Measurements from ENCODE around the gene PHLDB1.
"Not testable (repeated sequence)": the region's sequence is repeated elsewhere in the genome, so short reads cannot be mapped to it uniquely, and the experiment has no call there.

The PHLDB1 gene
- total RNA-seq: 3.9 to 4.0 reads per million in 2 donors

- peak; percentile 35 for DNase-seq
Measured at GRCh38 chr11:118607401-118608359, at the start of gene PHLDB1. Gene PHLDB1 (plus strand): TSS chr11:118607615. CDS start chr11:118613837, 6,222 bp downstream.

GRCh38 chr11:118560806-118561205 lies 46.6 kb upstream of the PHLDB1 start:
- no peak for DNase-seq

GRCh38 chr11:118565051-118565450 lies 42.4 kb upstream of the PHLDB1 start:
- DNase-seq: no peak

- DNase-seq: no peak
Measured at GRCh38 chr11:118569670-118570069, 37.7 kb upstream of the PHLDB1 start.

GRCh38 chr11:118570787-118571186 lies 36.6 kb upstream of the PHLDB1 start:
- DNase-seq: no peak

GRCh38 chr11:118571701-118572060 lies 35.7 kb upstream of the PHLDB1 start:
- not testable (repeated sequence) for DNase-seq

- DNase-seq: peak; percentile 46
Measured at GRCh38 chr11:118572061-118572980, 35.1 kb upstream of the PHLDB1 start, which contains the start of gene ARCN1. Gene ARCN1 (plus strand): TSS chr11:118572409. CDS start chr11:118572548, 139 bp downstream.

- DNase-seq: no peak
Measured at GRCh38 chr11:118572981-118573550, 34.3 kb upstream of the PHLDB1 start.

- no peak for DNase-seq
Measured at GRCh38 chr11:118574636-118575035, 32.8 kb upstream of the PHLDB1 start.

- DNase-seq: not testable (repeated sequence)
Measured at GRCh38 chr11:118577995-118578394, 29.4 kb upstream of the PHLDB1 start.

GRCh38 chr11:118581057-118581456 lies 26.4 kb upstream of the PHLDB1 start:
- no peak for DNase-seq

GRCh38 chr11:118587952-118588351 lies 19.5 kb upstream of the PHLDB1 start:
- DNase-seq: no peak

GRCh38 chr11:118592616-118593367 lies 14.6 kb upstream of the PHLDB1 start:
- DNase-seq: no peak

- DNase-seq: not testable (repeated sequence)
Measured at GRCh38 chr11:118594984-118595383, 12.4 kb upstream of the PHLDB1 start.

- no peak for DNase-seq
Measured at GRCh38 chr11:118596224-118597146, 10.9 kb upstream of the PHLDB1 start.

GRCh38 chr11:118597556-118597955 lies 9.9 kb upstream of the PHLDB1 start:
- no peak for DNase-seq

GRCh38 chr11:118602331-118602730 lies 5.1 kb upstream of the PHLDB1 start:
- no peak for DNase-seq

GRCh38 chr11:118603709-118604108 lies 3.7 kb upstream of the PHLDB1 start:
- not testable (repeated sequence) for DNase-seq

GRCh38 chr11:118604566-118604965 lies 2.8 kb upstream of the PHLDB1 start:
- no peak for DNase-seq

GRCh38 chr11:118605116-118605867 lies 2.1 kb upstream of the PHLDB1 start:
- no peak for DNase-seq
